ENCODE data around the gene RPS4Y2.

RPS4Y2 gene

DNA sequence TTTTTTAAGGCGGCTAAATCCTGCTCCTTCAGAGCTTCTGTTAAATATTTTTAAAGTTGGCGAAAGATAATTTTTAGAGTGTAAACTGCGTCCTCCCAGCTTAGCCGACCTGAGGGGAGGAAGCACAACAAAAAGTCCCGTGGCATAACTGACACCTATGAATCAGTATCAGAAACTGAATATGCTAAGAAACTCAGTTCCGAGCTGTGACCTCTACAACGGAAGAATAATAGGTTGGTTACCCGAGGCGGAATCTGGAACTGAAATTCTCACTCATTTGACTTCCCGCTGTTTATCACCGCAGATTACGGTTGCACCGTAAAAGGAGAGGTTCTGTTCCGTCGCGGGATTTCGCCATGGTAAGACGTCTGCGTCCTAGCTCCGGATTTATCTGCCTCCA, at the start of gene RPS4Y2:
RPS4Y2 (plus strand) TSS at position 301 of the 400 bp plus-strand sequence; CDS start at position 357, 56 bp downstream.
- no peak for DNase-seq

DNA sequence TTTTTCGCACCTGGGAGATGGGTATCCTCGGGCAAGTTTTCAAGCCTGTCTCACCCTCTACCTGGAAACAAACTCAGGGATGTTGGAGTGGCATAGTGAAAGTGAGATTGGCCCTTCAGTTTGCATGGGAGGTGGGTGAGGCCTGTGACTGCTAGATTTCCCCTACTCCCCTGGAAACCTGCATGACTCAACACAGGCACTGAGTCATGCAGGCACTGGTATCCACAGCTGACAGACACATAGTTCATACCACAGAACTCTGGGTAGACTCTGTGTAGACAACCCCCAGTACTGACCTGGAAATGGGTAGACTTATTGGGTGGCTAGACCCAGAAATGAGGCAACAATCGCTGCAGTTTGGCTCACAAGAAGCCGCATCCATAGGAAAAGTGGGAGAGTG, 41.5 kb upstream of the RPS4Y2 start:
- DNase-seq, result no peak

DNA sequence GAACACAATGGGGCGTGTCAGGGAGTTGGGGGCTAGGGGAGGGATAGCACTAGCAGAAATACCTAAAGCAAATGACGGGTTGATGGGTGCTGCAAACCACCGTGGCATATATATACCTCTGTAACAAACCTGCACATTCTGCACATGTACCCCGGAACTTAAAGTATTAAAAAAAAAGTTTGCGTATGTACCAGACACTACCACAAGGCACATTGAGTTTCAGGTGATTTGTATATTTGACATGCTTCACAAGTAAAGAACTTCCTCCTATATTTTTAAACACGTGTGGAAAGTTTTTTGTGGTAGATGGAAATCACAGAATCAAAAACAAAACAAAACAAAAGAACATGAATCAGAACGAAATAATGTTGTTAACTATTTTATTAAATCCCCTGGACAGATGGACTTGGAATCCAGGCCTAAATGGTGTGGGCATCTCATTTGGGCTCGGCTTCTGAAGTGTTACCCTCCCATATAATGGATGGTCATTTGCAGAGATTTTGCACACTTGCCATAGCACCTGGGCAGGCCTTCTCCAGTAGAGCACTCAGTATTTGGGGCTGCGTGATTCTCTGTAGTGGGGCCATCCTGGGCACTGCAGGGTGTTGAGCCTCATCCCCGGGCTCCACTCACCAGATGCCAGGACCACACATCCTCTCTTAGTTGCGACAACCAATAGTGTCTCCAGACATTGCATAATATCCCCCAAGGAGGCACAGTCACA, 29.6 kb upstream of the RPS4Y2 start:
- DNase-seq, result no peak

DNA sequence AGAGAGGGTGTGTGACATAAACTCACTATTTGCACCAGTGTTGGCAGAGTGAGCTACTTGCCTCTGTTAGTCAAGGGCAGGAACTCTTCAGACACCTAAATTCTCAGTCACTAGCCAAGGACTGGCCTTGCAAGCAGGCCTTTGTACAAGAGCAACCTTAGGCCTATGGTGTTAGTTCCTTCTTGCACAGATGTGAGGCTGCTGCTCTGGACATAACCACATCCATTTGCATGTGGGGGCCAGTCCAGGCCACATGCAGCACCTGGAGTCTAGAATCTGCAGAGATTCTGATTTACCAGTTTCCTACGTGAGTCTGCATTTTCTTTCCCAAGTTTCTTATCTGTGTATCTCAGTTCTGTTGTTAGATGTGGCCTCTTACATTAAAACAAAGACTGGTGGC, 20.7 kb upstream of the RPS4Y2 start:
- no peak for DNase-seq

DNA sequence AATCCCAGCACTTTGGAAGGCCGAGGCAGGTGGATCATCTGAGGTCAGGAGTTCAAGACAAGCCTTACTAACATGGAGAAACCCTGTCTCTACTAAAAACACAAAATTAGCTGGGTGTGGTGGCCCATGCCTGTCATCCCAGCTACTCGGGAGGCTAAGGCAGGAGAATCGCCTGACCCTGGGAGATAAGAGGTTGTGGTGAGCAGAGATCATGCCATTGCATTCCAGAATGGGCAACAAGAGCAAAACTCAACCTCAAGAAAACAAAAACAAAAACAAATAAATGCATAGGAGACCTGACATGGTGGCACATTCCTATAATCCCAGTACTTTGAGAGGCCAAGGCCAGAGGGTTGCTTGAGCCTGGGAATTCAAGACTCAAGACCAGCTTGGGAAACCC, 16.1 kb upstream of the RPS4Y2 start:
- no peak for DNase-seq

DNA sequence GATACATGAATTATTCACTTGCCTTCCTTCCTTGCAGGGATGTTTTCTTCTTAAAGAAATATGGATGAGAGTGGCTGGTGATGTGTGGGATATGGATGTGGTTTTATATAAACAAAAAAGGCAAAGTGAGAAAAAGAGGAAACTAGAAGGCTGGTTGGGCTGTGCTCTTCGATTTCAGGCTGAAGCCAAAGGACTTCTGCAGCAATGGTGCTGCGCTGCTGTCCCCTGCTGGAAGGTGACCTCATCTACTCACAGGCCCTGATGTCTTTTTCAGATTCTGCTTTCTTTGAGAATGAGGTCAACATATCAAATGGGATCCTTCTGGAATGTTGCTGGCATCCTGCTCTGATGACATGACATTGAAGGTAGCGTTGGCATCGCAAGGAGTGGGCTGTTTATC, 15.3 kb upstream of the RPS4Y2 start:
- DNase-seq, result no peak

DNA sequence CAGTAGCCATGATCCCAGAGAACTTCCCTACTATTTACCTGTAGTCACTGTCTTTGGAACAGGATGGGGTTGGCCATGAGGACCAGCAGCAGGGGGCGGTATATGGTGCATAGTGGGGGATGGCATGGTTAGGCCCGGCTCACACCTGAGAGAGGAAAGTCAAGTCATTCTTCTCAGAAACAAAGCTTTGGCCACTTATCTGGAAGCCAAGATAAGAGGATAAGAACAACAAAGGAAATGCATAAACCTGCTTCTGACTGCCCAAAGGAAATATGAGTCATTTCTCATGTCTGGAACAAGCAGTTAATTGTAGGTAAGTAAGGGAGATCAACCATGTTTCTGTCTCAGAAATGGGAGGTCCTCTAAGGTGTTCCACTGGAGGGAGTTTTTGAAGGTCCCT, 10.8 kb upstream of the RPS4Y2 start:
- no peak for DNase-seq

DNA sequence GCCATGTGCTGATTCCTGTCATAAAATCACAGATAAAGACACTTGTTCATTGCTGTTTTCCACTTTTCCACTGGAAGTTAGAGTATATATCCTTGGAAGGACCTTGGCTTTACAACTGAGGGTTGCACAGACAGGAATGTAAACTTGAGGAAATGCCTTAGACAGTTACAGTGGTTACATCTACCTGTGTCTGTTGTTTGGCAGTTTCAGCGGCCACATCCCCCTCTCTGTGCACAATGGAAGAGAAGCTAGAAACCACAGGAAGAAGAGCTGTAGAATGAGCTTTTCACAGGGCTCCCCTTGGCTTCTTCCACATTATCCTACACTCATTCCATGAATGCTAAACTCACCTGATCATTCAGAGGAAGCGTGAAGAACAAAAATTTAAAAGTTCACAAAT, 9.0 kb upstream of the RPS4Y2 start:
- no peak for DNase-seq

DNA sequence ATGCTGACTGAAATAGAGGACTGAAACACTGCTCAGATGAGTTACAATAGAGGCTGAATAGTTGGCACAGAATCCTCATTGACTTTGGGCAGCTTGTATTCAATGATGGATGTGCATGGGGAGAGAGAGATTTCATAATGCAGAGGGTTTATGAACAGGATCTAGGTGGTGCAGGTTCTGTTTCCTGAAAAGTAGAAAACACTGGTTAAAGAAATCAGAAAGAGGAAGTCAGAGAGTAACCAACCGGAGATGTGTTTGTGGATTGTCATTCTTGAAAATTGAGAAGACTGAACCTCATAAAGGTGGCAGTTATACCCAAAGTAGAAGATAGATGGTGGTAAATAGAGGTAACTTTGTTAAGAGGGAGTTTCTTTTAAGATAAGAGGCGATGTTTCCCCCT, 8.0 kb downstream of the RPS4Y2 start:
- DNase-seq, result no peak

DNA sequence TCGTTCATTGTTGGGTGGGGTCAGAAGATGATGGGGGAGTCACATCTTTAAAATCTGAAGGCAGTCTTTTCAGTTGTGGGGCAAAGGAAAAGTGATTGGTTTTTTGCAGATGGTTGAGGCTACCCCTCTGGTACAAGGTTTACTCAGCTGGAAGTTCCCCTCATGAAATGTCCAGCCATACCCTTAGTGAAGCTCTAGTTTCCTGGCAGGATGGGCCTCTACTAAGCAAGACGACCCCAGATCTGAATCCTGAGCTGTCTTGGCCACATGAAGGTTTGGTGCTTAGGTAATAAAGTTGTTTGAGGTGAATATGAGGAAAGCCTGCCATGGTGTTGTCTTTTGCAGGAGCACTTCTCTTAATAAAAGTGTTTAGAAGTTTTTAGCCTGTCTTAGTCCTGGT, 9.2 kb downstream of the RPS4Y2 start:
- no peak for DNase-seq

DNA sequence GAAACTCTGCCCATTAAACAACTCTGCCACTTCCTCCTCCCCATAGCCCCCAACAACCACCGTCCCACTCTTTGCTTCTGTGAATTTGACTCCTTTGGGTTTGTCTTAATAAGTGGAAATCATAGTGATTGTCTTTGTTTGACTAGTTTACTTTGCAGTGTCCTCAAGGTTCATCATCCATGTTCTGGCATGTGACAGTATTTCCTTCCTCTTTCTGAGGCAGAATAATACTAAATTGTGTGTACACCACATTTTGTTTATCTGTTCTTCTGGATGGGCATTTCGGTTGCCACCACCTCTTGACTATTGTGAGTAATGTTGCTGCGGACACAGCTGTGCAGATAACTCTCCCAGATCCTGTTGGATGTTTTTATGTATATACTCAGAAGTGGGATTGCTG, 14.8 kb downstream of the RPS4Y2 start:
- no peak for DNase-seq

DNA sequence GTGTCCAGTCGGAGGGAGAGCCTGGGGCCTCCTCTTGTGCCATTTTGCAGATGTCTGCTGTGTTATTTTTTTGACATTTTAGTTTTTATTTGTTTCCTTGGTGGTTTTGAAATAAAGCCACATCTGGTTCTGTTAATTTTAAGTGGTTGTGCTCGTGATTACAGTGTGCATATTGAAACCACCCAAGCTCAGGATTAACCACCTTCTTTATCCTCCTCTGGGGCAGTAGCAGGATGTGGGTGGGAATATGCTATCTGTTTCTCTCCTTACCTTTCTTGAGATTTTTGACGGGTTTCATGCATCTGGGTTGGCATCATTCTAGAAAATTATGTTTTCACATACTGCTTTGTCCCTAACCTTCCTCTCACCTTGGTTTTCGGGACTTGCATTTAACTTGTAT, 20.2 kb downstream of the RPS4Y2 start:
- no peak for DNase-seq

DNA sequence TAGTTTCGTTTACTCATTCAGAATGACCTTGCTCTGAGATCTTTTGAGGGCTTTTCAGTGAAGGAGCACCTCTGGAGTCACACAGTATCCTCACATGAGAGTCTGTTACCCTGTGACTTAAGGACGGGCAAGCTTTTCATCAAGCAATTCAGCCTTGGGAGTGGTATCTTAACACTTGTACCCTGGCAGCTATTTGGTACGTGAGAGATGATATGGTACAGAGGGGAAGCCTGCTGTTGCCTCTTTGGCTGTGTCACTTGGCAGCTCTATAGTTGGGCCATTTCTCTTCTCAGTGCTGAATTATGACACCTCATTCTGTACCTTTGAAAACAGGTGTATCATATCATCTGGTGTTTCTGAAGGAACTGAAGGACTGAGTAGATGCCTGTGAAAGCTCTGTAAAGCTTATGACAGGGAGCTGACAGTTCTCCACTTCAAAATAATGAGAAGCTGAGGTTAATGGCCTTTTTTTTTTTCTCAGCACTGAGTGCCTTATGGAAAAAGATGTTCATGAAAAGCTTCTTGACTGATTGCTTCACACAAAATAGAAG, 24.3 kb downstream of the RPS4Y2 start:
- DNase-seq, result no peak

DNA sequence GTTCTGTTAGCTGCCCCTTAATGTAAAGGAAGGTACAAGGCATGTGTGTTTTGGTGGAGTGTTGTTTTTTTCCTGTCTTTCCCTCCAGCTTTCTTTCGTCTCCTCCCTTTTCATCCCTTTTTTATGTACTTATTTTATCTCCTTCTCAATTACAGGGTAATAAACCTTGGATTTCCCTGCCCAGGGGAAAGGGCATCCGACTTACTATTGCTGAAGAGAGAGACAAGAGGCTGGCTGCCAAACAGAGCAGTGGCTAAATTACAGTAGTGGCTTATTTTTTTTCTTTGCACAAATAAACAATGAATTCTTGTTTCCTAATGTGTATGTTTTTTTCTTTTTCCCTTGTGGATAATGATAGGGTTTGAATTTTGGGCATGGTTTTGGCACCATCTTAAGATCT, 24.9 kb downstream of the RPS4Y2 start:
- DNase-seq, result no peak

DNA sequence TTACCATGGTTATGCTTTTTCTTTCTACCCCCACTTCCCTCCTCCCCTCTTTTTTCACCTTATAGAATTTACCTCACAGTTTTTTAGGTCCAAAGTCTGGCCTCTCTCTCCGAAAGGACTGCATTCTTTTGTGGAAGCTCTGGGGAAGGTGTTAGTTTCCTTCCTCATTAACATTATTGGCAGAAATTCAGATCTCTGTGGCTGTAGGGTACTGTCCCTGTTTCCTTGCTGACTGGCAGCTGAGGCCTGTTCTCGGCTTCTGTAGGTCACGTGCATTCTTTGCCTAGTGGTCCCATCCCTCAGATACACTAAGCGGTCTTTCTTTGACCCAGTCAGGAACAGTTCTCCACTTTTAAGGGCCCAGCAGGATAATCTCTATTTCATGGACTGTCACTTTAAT, 25.5 kb downstream of the RPS4Y2 start:
- no peak for DNase-seq

DNA sequence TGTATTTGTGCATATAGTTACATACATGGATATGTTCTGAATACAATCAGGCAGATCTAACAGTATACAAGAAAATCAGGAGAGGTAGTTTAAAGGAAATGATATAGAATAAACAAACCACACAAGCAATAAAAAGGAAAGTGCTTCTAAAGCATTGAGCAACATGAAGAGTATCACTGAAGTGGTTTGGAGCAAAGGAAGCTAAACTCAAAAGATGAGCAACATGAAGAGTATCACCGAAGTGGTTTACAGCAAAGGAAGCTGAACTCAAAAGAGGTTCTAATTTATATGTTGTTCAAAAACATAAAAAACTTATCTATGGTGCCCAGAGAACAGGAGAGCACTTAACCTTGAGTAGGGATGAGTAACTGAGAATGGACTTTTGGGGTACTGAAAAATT, 29.1 kb downstream of the RPS4Y2 start:
- DNase-seq, result no peak

DNA sequence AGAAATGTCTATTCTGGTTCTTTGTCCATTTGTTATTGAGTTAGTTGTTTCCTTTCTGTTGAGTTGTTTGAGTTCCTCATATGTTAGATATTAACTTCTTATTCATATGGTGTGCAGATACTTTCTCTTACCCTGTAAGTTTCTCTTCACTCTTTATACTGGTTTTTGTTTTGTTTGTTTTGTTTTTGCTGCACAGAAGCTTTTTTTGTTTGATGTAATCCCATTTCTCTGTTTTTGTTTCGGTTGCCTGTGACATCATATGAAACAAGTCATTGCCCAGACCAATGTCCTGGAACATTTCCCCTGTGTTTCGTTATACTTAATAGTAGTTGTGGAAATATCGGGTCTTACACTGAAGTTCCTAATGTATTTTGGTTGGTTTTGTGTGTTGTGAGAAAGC, 31.2 kb downstream of the RPS4Y2 start:
- no peak for DNase-seq

DNA sequence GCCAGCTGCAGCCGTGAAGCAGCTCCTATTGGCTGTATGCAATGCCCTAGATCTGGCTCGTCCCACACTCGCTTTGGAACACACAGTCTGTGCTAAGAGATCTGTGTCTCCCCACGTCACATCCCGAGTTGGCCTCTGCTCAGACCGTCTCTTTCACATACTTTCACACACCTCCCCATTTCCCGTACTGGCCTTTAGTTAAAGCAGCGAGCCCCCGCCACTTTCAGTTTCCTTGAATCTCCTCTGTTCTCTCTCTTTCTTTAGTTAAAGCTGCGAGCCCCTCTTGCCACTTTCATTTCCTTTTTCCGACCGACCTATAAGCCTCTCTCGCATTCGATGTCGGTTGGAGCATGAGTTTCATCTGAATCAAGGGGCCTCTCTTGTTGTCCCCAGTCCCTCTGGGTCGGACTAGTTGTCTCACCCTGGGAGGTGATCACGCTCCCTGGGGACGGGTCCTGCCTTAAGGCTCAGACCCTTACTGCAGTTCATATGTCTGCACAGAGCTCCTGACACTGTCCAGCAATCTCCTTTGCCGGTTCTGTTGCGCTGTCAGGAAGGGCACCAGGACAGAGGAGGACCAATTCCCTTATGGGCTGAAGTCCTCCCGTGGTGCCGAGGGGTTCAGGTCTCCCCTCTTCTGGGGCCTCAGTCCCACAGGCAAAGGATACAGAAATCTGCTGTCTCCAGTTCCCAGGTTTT, 42.6 kb downstream of the RPS4Y2 start:
- DNase-seq, result no peak

DNA sequence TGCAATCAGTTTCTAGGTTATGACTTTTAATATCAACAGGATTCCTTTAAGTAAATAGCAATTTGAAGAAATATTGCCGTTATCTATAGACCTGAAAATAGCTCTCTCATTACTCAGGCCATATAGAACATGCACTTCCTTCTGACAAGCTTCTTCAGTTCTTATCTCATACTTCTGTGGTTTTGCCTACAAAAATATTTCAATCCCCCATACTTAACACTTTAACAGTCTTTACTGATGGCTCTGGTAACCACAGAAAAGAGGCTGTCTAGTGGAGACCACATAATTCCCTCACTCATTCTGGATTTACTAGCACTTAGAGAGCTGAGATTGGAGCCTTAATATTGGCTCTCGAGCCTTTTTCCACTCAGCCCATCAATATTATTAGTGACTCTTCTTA, 46.8 kb downstream of the RPS4Y2 start:
- no peak for DNase-seq

DNA sequence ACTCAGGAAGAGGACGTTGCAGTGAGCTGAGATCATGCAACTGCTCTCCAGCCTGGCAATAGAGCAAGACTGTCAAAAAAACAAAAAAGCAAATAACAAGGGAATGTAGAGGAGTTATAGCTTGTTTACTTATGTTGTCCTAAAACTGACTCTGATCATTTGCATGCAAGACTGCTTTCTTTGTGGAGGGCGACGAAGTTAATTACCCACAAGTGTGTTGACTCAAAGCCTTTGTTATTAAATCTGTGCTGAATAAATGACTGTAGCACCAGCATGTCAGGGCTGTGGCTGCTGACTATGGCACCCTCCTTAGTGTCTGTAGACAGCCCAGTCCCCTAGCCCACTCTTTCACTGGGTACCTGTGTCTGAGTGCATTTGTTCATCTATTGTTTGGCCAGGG, 50.3 kb downstream of the RPS4Y2 start:
- no peak for DNase-seq

DNA sequence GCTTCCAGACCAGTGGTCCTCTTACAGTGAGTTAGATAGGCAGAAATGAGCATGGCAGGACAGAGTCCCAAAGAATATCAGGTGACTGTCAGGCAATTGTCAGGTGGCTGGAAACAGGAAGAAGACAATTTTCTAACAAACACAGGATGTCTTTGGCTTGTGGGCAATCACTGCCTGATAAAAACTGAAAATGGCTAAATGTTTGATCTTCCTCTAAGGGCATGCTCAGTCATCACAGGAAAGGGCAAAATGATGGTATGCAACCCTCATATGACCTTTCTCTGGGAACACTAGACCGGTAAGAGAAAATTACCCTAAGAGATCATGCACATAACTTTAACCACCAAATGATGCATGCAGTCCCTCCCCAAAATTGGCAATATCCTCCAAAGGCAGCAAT, 57.6 kb downstream of the RPS4Y2 start:
- DNase-seq, result no peak

DNA sequence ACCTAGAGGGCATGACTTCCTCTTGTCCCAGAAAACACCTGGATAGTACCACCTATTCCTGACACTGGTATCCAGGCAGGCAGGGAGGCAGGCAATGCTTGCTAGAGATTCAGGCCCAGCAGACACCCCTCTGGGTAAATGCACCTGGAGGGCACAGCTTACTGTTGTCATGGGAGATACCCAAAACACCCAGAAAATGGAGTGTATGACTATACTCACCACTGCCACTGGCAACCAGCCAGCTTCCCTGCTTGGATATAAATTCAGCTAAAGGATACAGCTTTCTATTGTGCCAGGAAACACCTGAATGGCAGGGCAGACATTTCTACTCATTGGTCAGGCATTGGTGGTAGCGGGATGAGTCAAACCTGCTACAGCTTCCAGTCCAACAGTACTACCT, 58.9 kb downstream of the RPS4Y2 start:
- DNase-seq, result no peak

DNA sequence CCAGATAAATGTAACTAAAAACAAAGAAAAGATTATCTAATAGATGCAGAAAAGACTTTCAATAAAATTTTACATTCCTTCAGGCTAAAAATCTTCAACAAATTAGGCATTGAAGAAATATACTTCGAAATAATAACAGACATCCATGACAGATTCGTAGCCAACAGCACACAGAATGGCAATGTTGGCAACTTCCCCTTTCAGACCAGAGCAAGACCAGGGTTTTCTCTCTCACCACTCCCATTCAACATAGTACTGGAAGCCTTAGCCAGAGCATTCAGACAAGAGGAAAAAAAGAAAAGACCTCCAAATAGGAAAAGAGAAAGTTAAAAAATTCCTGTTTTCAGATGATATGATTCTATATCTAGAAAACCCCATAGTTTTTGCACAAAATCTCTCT, 61.2 kb downstream of the RPS4Y2 start:
- DNase-seq, result no peak
